ENCODE data around the gene C1QTNF2. TPM values are rescaled to one million over a fixed set of nuclear protein-coding genes. Genes with fewer than 3 reads are reported as not detected.

C1QTNF2 gene
- total RNA-seq, 1 donor from 2014 or later: 1.6 TPM

- H3K27me3 ChIP-seq (ENCODE audit: low read depth): no peaks in the 10 kb centered on the region
- no peaks in the 10 kb centered on the region for H3K9me3 ChIP-seq
- no peaks in the 10 kb centered on the region for H3K36me3 ChIP-seq
- H3K4me3 ChIP-seq: no peak overlapping the region
- no peak for ATAC-seq
- no peak for DNase-seq
- H3K4me1 ChIP-seq: peaks cover 37% of the 10 kb centered on the region
- intact Hi-C loops (cut with DNase I): no loop called here
- H3K27ac ChIP-seq: peak overlapping the region; percentile 60
- TF ChIP-seq CTCF (IDR thresholded peaks at IDR 0.05): no peak
Observed at GRCh38 chr5:160363211-160363610, 7.2 kb downstream of the C1QTNF2 start.

- Histone ChIP-seq H3K9me3 (no peaks in the 10 kb centered on the region), H3K27me3 (ENCODE audit: low read depth) (no peaks in the 10 kb centered on the region), H3K4me3 (no peak overlapping the region), H3K36me3 (no peaks in the 10 kb centered on the region), H3K27ac (no peak overlapping the region), H3K4me1 (peaks cover 43% of the 10 kb centered on the region)
- ATAC-seq (no peak), DNase-seq (no peak)
- intact Hi-C loops (cut with DNase I): no loop called here
- TF ChIP-seq CTCF (IDR thresholded peaks at IDR 0.05): no peak
Observed at GRCh38 chr5:160361624-160362228, 8.7 kb downstream of the C1QTNF2 start.

GRCh38 chr5:160360310-160360709 is 10.1 kb downstream of the C1QTNF2 start:
- DNase-seq (no peak), ATAC-seq (no peak)
- Histone ChIP-seq H3K9me3 (no peaks in the 10 kb centered on the region), H3K36me3 (no peaks in the 10 kb centered on the region), H3K4me1 (peaks cover 47% of the 10 kb centered on the region), H3K4me3 (no peak overlapping the region), H3K27me3 (ENCODE audit: low read depth) (no peaks in the 10 kb centered on the region), H3K27ac (peak overlapping the region; percentile 31)
- TF ChIP-seq CTCF (IDR thresholded peaks at IDR 0.05): no peak
- intact Hi-C loops (cut with DNase I): no loop called here

GRCh38 chr5:160359816-160360215 is 10.6 kb downstream of the C1QTNF2 start:
- Histone ChIP-seq H3K9me3 (no peaks in the 10 kb centered on the region), H3K27me3 (ENCODE audit: low read depth) (no peaks in the 10 kb centered on the region), H3K36me3 (no peaks in the 10 kb centered on the region), H3K27ac (peak overlapping the region; percentile 31), H3K4me3 (no peak overlapping the region), H3K4me1 (peaks cover 47% of the 10 kb centered on the region)
- ATAC-seq (peak in 1 of 2 donors; percentile 19), DNase-seq (no peak)
- no peak for TF ChIP-seq CTCF (IDR thresholded peaks at IDR 0.05)
- intact Hi-C loops (cut with DNase I): no loop called here

- Histone ChIP-seq H3K4me1 (peaks cover 47% of the 10 kb centered on the region), H3K27ac (no peak overlapping the region), H3K9me3 (no peaks in the 10 kb centered on the region), H3K27me3 (ENCODE audit: low read depth) (no peaks in the 10 kb centered on the region), H3K36me3 (no peaks in the 10 kb centered on the region), H3K4me3 (no peak overlapping the region)
- ATAC-seq (no peak), DNase-seq (no peak)
- intact Hi-C loops (cut with DNase I): no loop called here
- TF ChIP-seq CTCF (IDR thresholded peaks at IDR 0.05): no peak
Observed at GRCh38 chr5:160359242-160359641, 11.2 kb downstream of the C1QTNF2 start.

Data from lower lobe of right lung (tissue), 2 donors.